ENCODE measurements around the gene GABRG3. TPM values are rescaled to one million over a fixed set of nuclear protein-coding genes. Genes with fewer than 3 reads are reported as not detected.

Gene GABRG3
- total RNA-seq, 1 donor from 2014 or later: under 0.01 TPM

GRCh38 chr15:27134481-27134880, 163.5 kb downstream of the GABRG3 start:
- H3K36me3 ChIP-seq (ENCODE audit: control insufficient read depth in 3 of 3, insufficient read depth in 3 of 3, low read length in 3 of 3): no peaks in the 10 kb centered on the region

DNA sequence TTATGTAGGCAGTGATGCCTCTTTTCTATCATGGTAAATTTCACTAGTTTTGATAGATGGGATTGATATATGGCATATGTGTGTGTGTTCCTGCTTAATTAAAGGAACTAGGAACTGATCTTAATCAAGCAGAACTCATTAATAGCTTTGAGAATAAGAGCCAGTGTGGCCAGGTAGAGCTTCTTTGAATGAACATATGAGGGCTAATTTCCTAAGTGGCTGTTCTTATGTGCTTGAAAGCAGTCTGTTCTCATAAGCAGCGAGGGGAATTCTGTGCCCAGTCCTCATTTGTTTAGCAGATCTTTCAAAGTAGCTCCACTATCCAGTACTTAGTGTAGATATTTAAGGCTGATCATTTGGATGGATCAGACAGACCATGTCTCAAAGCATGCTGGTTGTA, 164.2 kb downstream of the GABRG3 start:
- Histone ChIP-seq H3K4me1 (ENCODE audit: control insufficient read depth in 3 of 3, insufficient read depth in 3 of 3, low read length in 3 of 3) (no peaks in the 10 kb centered on the region), H3K27ac (ENCODE audit: low read depth, low read length) (no peak overlapping the region), H3K36me3 (ENCODE audit: control insufficient read depth in 3 of 3, insufficient read depth in 3 of 3, low read length in 3 of 3) (no peaks in the 10 kb centered on the region), H3K4me3 (ENCODE audit: low read length in 3 of 3) (no peak overlapping the region), H3K9ac (ENCODE audit: low read depth in 1 of 3, low read length in 3 of 3) (no peak overlapping the region), H3K9me3 (ENCODE audit: control insufficient read depth in 3 of 3, low read length in 3 of 3) (no peaks in the 10 kb centered on the region), H3K27me3 (ENCODE audit: control insufficient read depth in 3 of 3, insufficient read depth in 3 of 3, low read length in 3 of 3) (no peaks in the 10 kb centered on the region)

More at GRCh38 chr15:27134481-27134880, 163.5 kb downstream of the GABRG3 start:
- Histone ChIP-seq H3K27me3 (ENCODE audit: control insufficient read depth in 3 of 3, insufficient read depth in 3 of 3, low read length in 3 of 3) (no peaks in the 10 kb centered on the region), H3K9me3 (ENCODE audit: control insufficient read depth in 3 of 3, low read length in 3 of 3) (no peaks in the 10 kb centered on the region), H3K27ac (ENCODE audit: low read depth, low read length) (no peak overlapping the region), H3K4me1 (ENCODE audit: control insufficient read depth in 3 of 3, insufficient read depth in 3 of 3, low read length in 3 of 3) (no peaks in the 10 kb centered on the region), H3K9ac (ENCODE audit: low read depth in 1 of 3, low read length in 3 of 3) (no peak overlapping the region), H3K4me3 (ENCODE audit: low read length in 3 of 3) (no peak overlapping the region)

DNA sequence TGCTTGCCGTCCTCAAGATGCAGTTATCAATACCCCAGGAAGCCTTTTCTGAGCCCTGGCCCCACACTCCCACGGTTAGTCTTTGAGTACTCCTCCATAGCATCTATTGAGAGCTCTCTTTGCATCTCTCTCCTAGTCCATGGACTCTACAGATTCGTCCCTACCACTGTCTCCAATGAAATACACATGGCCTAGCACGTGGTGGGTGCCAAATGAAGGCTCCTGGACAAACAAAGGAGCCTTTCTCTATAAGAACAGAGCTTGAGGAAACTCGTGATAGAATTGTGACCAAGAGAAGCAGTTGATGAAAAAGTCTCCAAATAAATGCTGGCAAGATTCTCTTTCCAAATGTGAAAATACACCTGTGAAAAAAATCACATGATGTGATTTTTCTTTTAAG, 166.1 kb downstream of the GABRG3 start:
- Histone ChIP-seq H3K4me3 (ENCODE audit: low read length in 3 of 3) (no peak overlapping the region), H3K9ac (ENCODE audit: low read depth in 1 of 3, low read length in 3 of 3) (no peak overlapping the region), H3K9me3 (ENCODE audit: control insufficient read depth in 3 of 3, low read length in 3 of 3) (no peaks in the 10 kb centered on the region), H3K27me3 (ENCODE audit: control insufficient read depth in 3 of 3, insufficient read depth in 3 of 3, low read length in 3 of 3) (no peaks in the 10 kb centered on the region), H3K27ac (ENCODE audit: low read depth, low read length) (no peak overlapping the region), H3K4me1 (ENCODE audit: control insufficient read depth in 3 of 3, insufficient read depth in 3 of 3, low read length in 3 of 3) (no peaks in the 10 kb centered on the region), H3K36me3 (ENCODE audit: control insufficient read depth in 3 of 3, insufficient read depth in 3 of 3, low read length in 3 of 3) (no peaks in the 10 kb centered on the region)

DNA sequence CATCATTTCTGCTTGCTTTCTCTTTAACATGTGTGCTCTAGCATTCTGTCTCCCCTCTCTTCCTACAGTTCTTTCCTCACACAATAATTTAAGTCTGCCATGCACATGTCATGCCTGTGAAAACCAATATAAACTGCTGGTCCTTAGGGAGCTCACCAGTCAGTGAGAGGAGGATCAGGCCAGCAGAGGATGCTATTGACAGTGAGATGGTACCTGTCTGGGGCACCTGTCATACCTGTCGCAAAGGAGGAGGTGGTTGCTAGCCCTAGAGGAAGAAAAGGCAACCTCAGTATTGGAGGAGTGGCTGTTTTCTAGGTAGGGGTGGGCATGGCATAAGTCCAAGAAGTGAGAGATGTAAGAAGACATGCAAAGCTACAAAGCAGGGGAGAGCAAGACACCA, 194.6 kb downstream of the GABRG3 start:
- Histone ChIP-seq H3K9ac (ENCODE audit: low read depth in 1 of 3, low read length in 3 of 3) (no peak overlapping the region), H3K4me1 (ENCODE audit: control insufficient read depth in 3 of 3, insufficient read depth in 3 of 3, low read length in 3 of 3) (no peaks in the 10 kb centered on the region), H3K9me3 (ENCODE audit: control insufficient read depth in 3 of 3, low read length in 3 of 3) (no peaks in the 10 kb centered on the region), H3K36me3 (ENCODE audit: control insufficient read depth in 3 of 3, insufficient read depth in 3 of 3, low read length in 3 of 3) (no peaks in the 10 kb centered on the region), H3K4me3 (ENCODE audit: low read length in 3 of 3) (no peak overlapping the region), H3K27ac (ENCODE audit: low read depth, low read length) (no peak overlapping the region), H3K27me3 (ENCODE audit: control insufficient read depth in 3 of 3, insufficient read depth in 3 of 3, low read length in 3 of 3) (no peaks in the 10 kb centered on the region)

DNA sequence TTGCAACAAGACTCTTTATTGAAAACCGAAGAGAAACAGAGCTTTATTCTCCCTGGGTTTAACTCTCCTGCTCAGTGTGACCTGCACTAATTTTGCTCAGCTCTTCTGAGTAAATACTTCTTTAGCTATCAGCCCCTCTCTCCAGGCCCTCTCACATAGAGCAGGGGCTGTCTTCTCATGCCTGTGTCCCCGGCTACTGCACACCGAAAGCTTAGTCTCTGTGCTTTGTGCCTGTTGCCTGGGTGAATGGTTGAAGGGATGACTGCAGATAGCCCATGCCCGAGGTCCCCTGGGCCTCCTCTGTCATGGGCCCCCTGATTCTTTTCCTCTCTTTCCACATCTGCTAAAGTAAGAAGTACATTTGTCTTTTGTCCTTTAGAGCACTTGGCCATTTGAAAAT, 195.9 kb downstream of the GABRG3 start:
- Histone ChIP-seq H3K27ac (ENCODE audit: low read depth, low read length) (no peak overlapping the region), H3K9me3 (ENCODE audit: control insufficient read depth in 3 of 3, low read length in 3 of 3) (no peaks in the 10 kb centered on the region), H3K4me3 (ENCODE audit: low read length in 3 of 3) (no peak overlapping the region), H3K9ac (ENCODE audit: low read depth in 1 of 3, low read length in 3 of 3) (no peak overlapping the region), H3K36me3 (ENCODE audit: control insufficient read depth in 3 of 3, insufficient read depth in 3 of 3, low read length in 3 of 3) (no peaks in the 10 kb centered on the region), H3K27me3 (ENCODE audit: control insufficient read depth in 3 of 3, insufficient read depth in 3 of 3, low read length in 3 of 3) (no peaks in the 10 kb centered on the region), H3K4me1 (ENCODE audit: control insufficient read depth in 3 of 3, insufficient read depth in 3 of 3, low read length in 3 of 3) (no peaks in the 10 kb centered on the region)

- Histone ChIP-seq H3K36me3 (ENCODE audit: control insufficient read depth in 3 of 3, insufficient read depth in 3 of 3, low read length in 3 of 3) (no peaks in the 10 kb centered on the region), H3K27me3 (ENCODE audit: control insufficient read depth in 3 of 3, insufficient read depth in 3 of 3, low read length in 3 of 3) (no peaks in the 10 kb centered on the region), H3K4me1 (ENCODE audit: control insufficient read depth in 3 of 3, insufficient read depth in 3 of 3, low read length in 3 of 3) (no peaks in the 10 kb centered on the region), H3K9ac (ENCODE audit: low read depth in 1 of 3, low read length in 3 of 3) (no peak overlapping the region), H3K9me3 (ENCODE audit: control insufficient read depth in 3 of 3, low read length in 3 of 3) (no peaks in the 10 kb centered on the region), H3K27ac (ENCODE audit: low read depth, low read length) (no peak overlapping the region), H3K4me3 (ENCODE audit: low read length in 3 of 3) (no peak overlapping the region)
Measured at GRCh38 chr15:27167738-27168137, 196.8 kb downstream of the GABRG3 start.

- no peaks in the 10 kb centered on the region for H3K4me1 ChIP-seq (ENCODE audit: control insufficient read depth in 3 of 3, insufficient read depth in 3 of 3, low read length in 3 of 3)
- no peak overlapping the region for H3K9ac ChIP-seq (ENCODE audit: low read depth in 1 of 3, low read length in 3 of 3)
- no peaks in the 10 kb centered on the region for H3K36me3 ChIP-seq (ENCODE audit: control insufficient read depth in 3 of 3, insufficient read depth in 3 of 3, low read length in 3 of 3)
- no peaks in the 10 kb centered on the region for H3K9me3 ChIP-seq (ENCODE audit: control insufficient read depth in 3 of 3, low read length in 3 of 3)
- no peaks in the 10 kb centered on the region for H3K27me3 ChIP-seq (ENCODE audit: control insufficient read depth in 3 of 3, insufficient read depth in 3 of 3, low read length in 3 of 3)
- H3K4me3 ChIP-seq (ENCODE audit: low read length in 3 of 3): no peak overlapping the region
- no peak overlapping the region for H3K27ac ChIP-seq (ENCODE audit: low read depth, low read length)
Measured at GRCh38 chr15:27170851-27171250, 199.9 kb downstream of the GABRG3 start.

- H3K4me1 ChIP-seq (ENCODE audit: control insufficient read depth in 3 of 3, insufficient read depth in 3 of 3, low read length in 3 of 3): no peaks in the 10 kb centered on the region
- H3K9me3 ChIP-seq (ENCODE audit: control insufficient read depth in 3 of 3, low read length in 3 of 3): peaks cover 0 to 5% (median 0%) of the 10 kb centered on the region in 3 donors
- no peak overlapping the region for H3K9ac ChIP-seq (ENCODE audit: low read depth in 1 of 3, low read length in 3 of 3)
Measured at GRCh38 chr15:27172821-27173220, 201.8 kb downstream of the GABRG3 start.

GRCh38 chr15:27175472-27176153, 204.6 kb downstream of the GABRG3 start:
- H3K4me3 ChIP-seq (ENCODE audit: low read length in 3 of 3): no peak overlapping the region
- no peak overlapping the region for H3K9ac ChIP-seq (ENCODE audit: low read depth in 1 of 3, low read length in 3 of 3)
- H3K27ac ChIP-seq (ENCODE audit: low read depth, low read length): no peak overlapping the region
- H3K36me3 ChIP-seq (ENCODE audit: control insufficient read depth in 3 of 3, insufficient read depth in 3 of 3, low read length in 3 of 3): no peaks in the 10 kb centered on the region
- H3K4me1 ChIP-seq (ENCODE audit: control insufficient read depth in 3 of 3, insufficient read depth in 3 of 3, low read length in 3 of 3): no peaks in the 10 kb centered on the region
- H3K27me3 ChIP-seq (ENCODE audit: control insufficient read depth in 3 of 3, insufficient read depth in 3 of 3, low read length in 3 of 3): no peaks in the 10 kb centered on the region
- peaks cover 0 to 5% (median 4%) of the 10 kb centered on the region in 3 donors for H3K9me3 ChIP-seq (ENCODE audit: control insufficient read depth in 3 of 3, low read length in 3 of 3)

More at GRCh38 chr15:27172821-27173220, 201.8 kb downstream of the GABRG3 start:
- H3K27ac ChIP-seq (ENCODE audit: low read depth, low read length): no peak overlapping the region
- H3K27me3 ChIP-seq (ENCODE audit: control insufficient read depth in 3 of 3, insufficient read depth in 3 of 3, low read length in 3 of 3): no peaks in the 10 kb centered on the region
- H3K4me3 ChIP-seq (ENCODE audit: low read length in 3 of 3): no peak overlapping the region
- no peaks in the 10 kb centered on the region for H3K36me3 ChIP-seq (ENCODE audit: control insufficient read depth in 3 of 3, insufficient read depth in 3 of 3, low read length in 3 of 3)

DNA sequence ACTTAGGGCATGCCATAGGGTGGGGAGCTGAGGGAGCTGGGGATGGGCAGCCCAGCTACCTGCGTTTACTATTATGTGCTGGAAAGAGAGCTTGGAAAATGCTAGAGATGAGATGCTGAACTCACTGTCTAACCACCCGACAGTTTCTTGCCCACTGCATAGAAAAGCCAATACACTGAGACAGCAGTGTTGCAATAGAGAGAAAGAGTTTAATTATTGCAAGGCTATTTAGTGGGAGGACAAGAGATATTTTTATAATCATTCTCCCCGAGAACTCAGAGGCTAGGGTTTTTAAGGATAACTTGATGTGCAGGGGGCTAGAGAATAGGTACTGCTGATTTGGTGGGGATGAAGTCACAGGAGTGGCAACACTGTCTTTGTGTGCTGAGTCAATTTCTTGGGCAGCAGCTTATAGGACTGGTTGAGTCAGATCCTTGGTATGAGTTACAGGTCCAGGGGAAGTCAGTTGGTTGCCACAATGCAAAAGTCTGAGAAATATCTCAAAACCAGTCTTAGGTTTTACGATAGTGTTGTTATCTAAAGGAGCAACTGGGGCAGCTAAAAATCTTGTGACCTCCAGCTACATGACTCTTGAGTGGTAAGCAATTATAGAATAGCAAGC, 205.9 kb downstream of the GABRG3 start:
- H3K9ac ChIP-seq (ENCODE audit: low read depth in 1 of 3, low read length in 3 of 3): no peak overlapping the region
- no peaks in the 10 kb centered on the region for H3K36me3 ChIP-seq (ENCODE audit: control insufficient read depth in 3 of 3, insufficient read depth in 3 of 3, low read length in 3 of 3)
- no peak overlapping the region for H3K4me3 ChIP-seq (ENCODE audit: low read length in 3 of 3)
- no peaks in the 10 kb centered on the region for H3K4me1 ChIP-seq (ENCODE audit: control insufficient read depth in 3 of 3, insufficient read depth in 3 of 3, low read length in 3 of 3)
- H3K27ac ChIP-seq (ENCODE audit: low read depth, low read length): no peak overlapping the region
- H3K9me3 ChIP-seq (ENCODE audit: control insufficient read depth in 3 of 3, low read length in 3 of 3): peaks cover 0 to 5% (median 4%) of the 10 kb centered on the region in 3 donors
- H3K27me3 ChIP-seq (ENCODE audit: control insufficient read depth in 3 of 3, insufficient read depth in 3 of 3, low read length in 3 of 3): no peaks in the 10 kb centered on the region

All from skeletal muscle tissue (tissue), 4 donors.